Activated naive CD4-positive, alpha-beta T cell treated with anti-CD3 and anti-CD28 coated beads, Interleukin-2, amount 50 U/mL, for 72 hours (primary cell): ENCODE results near the gene NR1D1. TPM values are rescaled to one million over a fixed set of nuclear protein-coding genes. Genes with fewer than 3 reads are reported as not detected.

ENCODE experiments used
- ATAC-seq, 2 donors: fragments of 150-1000 bp; cut with Tn5 transposase; 2 replicates each; pipeline ENCODE4 v1.10.0; 2021; ENCODE audit warnings: mild to moderate bottlenecking in 2 of 2, moderate library complexity in 2 of 2
- DNase-seq, 2 donors: peaks; one replicate each; pipeline ENCODE4 v3.0.0; 2021 to 2022; ENCODE audit warnings: low spot score in 2 of 2
- H3K27ac Mint-ChIP-seq, 2 donors: one replicate each; pipeline ENCODE4 v1.8.0; 2022; ENCODE audit warnings: mild to moderate bottlenecking in 2 of 2, mixed read lengths in 2 of 2
- H3K36me3 Mint-ChIP-seq, 2 donors: one replicate each; pipeline ENCODE4 v1.8.0; 2022; ENCODE audit warnings: mixed read lengths in 2 of 2
- H3K9me3 Mint-ChIP-seq, 2 donors: one replicate each; pipeline ENCODE4 v1.8.0; 2022; ENCODE audit warnings: mixed read lengths in 2 of 2
- total RNA-seq, 2 donors: library from RNA; stranded (reverse); gene quantifications; one replicate each; pipeline ENCODE4 v1.2.3, GENCODE V29; 2022

The NR1D1 gene
- total RNA-seq, 2 donors from 2014 or later, result 4.8 to 26.7 TPM

DNA sequence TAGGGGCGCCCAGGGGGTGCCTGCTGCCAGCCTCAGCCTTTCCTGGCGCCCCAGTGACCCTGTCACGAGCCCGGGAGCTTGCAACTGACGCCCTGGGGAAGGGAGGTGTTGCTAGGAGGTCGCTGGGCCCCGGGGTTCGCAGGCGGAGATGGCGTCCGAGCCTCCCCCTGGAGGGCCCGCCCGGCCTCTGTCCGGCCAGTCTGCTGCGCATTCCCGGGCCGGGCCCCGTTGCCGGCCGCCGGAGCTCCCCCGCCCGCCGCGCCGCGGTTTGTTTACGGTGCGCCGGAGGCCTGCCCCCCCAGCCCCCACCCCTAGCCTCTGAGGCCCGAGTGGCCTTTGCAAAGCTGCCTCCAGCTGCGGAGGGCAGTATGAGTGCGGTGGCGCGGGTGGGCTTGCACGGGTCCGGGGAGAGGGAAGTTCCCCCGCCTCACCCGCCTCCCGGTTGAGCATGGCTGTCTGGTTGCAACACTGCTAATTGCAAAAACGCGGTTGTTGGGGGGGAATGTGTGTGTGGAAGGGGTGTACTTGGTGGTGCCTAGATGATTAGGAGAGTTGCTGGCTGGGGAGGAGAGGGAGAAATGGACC is 37.1 kb downstream of the NR1D1 start:
- Mint-ChIP-seq H3K9me3 (peaks cover 0 to 4% of the 10 kb centered on the region in 2 donors), H3K27ac (peak overlapping the region in 1 of 2 donors; percentile 40), H3K36me3 (no peaks in the 10 kb centered on the region)
- no peak for DNase-seq
- peak; percentile 34 to 46 for ATAC-seq

GRCh38 chr17:40062329-40063186 is 37.8 kb downstream of the NR1D1 start, which contains the start of gene THRA:
Gene THRA, plus strand, starts transcription at chr17:40062965. Its CDS starts 11,524 bp downstream, at chr17:40074489.
- ATAC-seq, result peak; percentile 86 to 87
- Mint-ChIP-seq H3K9me3 (peaks cover 0 to 4% of the 10 kb centered on the region in 2 donors), H3K27ac (peak within 1 kb of the TSS; percentile 44 to 66), H3K36me3 (no peaks in the 10 kb centered on the region)
- peak in 1 of 2 donors; percentile 68 for DNase-seq

DNA sequence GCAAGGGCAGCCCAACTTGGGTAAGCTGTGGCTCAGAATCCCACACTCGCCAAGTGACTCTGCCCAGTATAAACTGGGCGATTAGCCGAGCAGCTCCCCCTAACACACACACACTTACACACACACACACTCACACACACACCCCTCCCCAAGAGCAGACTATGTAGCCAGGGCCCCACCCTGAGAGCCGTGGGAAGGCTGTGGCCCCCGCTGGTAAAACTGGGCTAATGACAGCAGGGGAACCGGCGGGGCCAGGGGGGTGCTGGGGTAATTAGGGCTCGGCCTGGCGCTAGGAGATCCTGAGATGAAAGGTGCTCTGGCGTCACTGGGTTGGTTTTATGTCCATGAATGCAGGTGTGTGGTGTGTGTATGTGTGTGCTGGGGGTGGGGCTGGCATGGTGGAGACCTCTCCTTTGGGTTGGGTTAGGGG is 38.8 kb downstream of the NR1D1 start:
- no peaks in the 10 kb centered on the region for H3K36me3 Mint-ChIP-seq
- H3K9me3 Mint-ChIP-seq, result no peaks in the 10 kb centered on the region
- DNase-seq (no peak), ATAC-seq (no peak)
- peak overlapping the region in 1 of 2 donors; percentile 66 for H3K27ac Mint-ChIP-seq

DNA sequence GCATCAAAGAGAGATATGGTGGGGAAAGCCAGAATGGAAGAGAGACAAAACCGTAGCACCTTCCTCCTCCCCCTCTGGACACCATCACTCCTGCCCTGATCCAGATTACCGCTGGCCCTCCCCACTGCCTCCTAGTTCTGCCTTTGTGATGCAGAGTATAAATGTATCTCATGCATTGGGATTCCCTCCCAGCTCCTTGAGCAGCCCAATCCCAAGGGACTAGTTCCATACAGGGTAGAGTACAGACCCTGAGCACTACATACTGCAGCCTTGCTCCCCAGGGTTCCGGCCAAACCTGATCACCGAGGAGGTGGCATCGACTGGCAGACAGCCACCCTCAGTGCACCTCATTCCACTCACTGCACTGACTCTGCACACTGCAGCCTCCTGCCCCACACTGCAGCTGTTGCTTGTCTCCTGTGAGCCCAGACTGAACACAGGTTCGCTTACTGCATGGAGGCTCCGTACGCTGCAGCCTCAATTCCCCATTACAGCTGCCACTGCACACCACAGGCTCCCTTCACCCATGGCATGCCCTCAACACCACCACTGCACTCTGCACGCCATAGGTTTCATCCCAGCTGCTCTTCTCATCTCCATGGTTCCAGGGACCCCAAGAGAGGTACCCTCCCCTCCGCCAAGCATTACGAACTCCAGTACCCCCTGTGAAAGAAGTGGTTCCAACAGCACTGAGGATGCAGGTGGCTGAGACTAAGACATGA is 39.3 kb downstream of the NR1D1 start:
- ATAC-seq, result no peak
- Mint-ChIP-seq H3K36me3 (no peaks in the 10 kb centered on the region), H3K27ac (no peak overlapping the region), H3K9me3 (no peaks in the 10 kb centered on the region)
- no peak for DNase-seq

GRCh38 chr17:40059729-40060475 is 40.5 kb downstream of the NR1D1 start:
- H3K9me3 Mint-ChIP-seq, result no peaks in the 10 kb centered on the region
- no peak overlapping the region for H3K27ac Mint-ChIP-seq
- H3K36me3 Mint-ChIP-seq, result no peaks in the 10 kb centered on the region
- DNase-seq (no peak), ATAC-seq (no peak)

DNA sequence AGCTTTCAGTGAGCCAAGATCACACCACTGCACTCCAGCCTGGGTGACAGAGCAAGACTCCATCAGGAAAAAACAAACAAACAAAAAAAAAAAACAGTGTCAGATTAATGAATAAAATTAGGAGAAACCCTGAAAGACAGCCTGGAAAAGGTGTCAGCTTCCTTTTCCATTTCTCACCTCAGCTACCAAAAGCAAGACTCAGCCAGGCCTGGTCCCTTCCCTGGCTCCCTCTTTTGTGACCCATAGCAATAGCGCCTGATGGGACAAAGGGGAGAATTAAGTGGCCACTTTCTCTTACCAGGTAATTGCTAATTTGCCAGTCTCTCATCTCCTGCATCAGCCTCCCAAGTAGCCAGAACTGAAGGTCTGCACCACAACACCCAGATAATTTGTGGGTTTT is 41.5 kb downstream of the NR1D1 start:
- H3K27ac Mint-ChIP-seq, result peak overlapping the region in 1 of 2 donors; percentile 18
- no peaks in the 10 kb centered on the region for H3K9me3 Mint-ChIP-seq
- peaks cover 6% of the 10 kb centered on the region in 2 donors for H3K36me3 Mint-ChIP-seq
- DNase-seq (no peak), ATAC-seq (no peak)

GRCh38 chr17:40058186-40058784 is 42.1 kb downstream of the NR1D1 start:
- no peaks in the 10 kb centered on the region for H3K9me3 Mint-ChIP-seq

GRCh38 chr17:40056379-40057015 is 43.9 kb downstream of the NR1D1 start:
- ATAC-seq (no peak), DNase-seq (no peak)
- Mint-ChIP-seq H3K9me3 (no peaks in the 10 kb centered on the region), H3K27ac (no peak overlapping the region), H3K36me3 (peaks cover 11 to 15% of the 10 kb centered on the region in 2 donors)

More at GRCh38 chr17:40058186-40058784, 42.1 kb downstream of the NR1D1 start:
- Mint-ChIP-seq H3K27ac (no peak overlapping the region), H3K36me3 (peaks cover 9 to 10% of the 10 kb centered on the region in 2 donors)
- ATAC-seq (no peak), DNase-seq (no peak)

Other genes starting within 250 kb of the NR1D1 start
- gene IKZF3, start 236.3 kb downstream of the NR1D1 start, total RNA-seq, result 10 to 100 TPM; 37.6 to 60.8 TPM
- not detected for gene ZPBP2, start 232.4 kb downstream of the NR1D1 start, total RNA-seq
- 10 to 100 TPM; 33.2 to 49.8 TPM for gene GSDMB, start 182.0 kb downstream of the NR1D1 start, total RNA-seq
- gene ORMDL3, start 173.0 kb downstream of the NR1D1 start, total RNA-seq, result 10 to 100 TPM; 52.6 to 76.6 TPM
- gene LRRC3C, start 172.9 kb downstream of the NR1D1 start, total RNA-seq, result not detected
- gene GSDMA, start 137.6 kb downstream of the NR1D1 start, total RNA-seq, result 1 to 10 TPM in 1 of 2 donors, under 1 TPM in 1; 0.50 to 1.1 TPM
- gene PSMD3, start 119.8 kb downstream of the NR1D1 start, total RNA-seq, result 100 to 1,000 TPM in 1 of 2 donors, 10 to 100 TPM in 1; 89.7 to 136 TPM
- gene CSF3, start 85.1 kb downstream of the NR1D1 start, total RNA-seq, result not detected
- gene MED24, start 46.2 kb downstream of the NR1D1 start, total RNA-seq, result 100 to 1,000 TPM; 106 to 133 TPM
- gene THRA, start 37.6 kb downstream of the NR1D1 start, total RNA-seq, result 10 to 100 TPM; 14.5 to 19.3 TPM
- 100 to 1,000 TPM in 1 of 2 donors, 10 to 100 TPM in 1; 83.4 to 140 TPM for gene MSL1, start 21.4 kb upstream of the NR1D1 start, total RNA-seq
- 100 to 1,000 TPM; 104 to 212 TPM for gene CASC3, start 39.9 kb upstream of the NR1D1 start, total RNA-seq
- 1 to 10 TPM; 5.3 to 7.1 TPM for gene RAPGEFL1, start 76.9 kb upstream of the NR1D1 start, total RNA-seq
- 10 to 100 TPM; 25.7 to 26.4 TPM for gene WIPF2, start 118.7 kb upstream of the NR1D1 start, total RNA-seq
- 10 to 100 TPM; 81.8 to 86.7 TPM for gene CDC6, start 187.3 kb upstream of the NR1D1 start, total RNA-seq
- 10 to 100 TPM; 21.0 to 23.0 TPM for gene RARA, start 208.6 kb upstream of the NR1D1 start, total RNA-seq